IMR-90 (cell line): ENCODE data around the gene ZNF644. TPM values are rescaled to one million over a fixed set of nuclear protein-coding genes. Genes with fewer than 3 reads are reported as not detected.

Experiments
- ATAC-seq: fragments of 200-7000 bp; cut with Tn5 transposase; 2 replicates; pipeline ENCODE4 v1.9.1; 2020; ENCODE audit warnings: low read depth, mild to moderate bottlenecking, moderate library complexity
- BruUV-seq: library from RNA; stranded (reverse); fragments of 400-500 nt; replicated peaks from 2 replicates; lab custom pipeline; 2021; lab: Mats Ljungman, UMichigan
- CTCF ChIA-PET: fragments of 300-600 bp; formaldehyde crosslinking; extraction: SDS; loops from one replicate; lab custom pipeline; 2021; ENCODE audit warnings: antibody characterized with exemption; lab: Yijun Ruan, JAX
- POLR2A ChIA-PET: fragments of 300-600 bp; sonication (Branson Sonifier 250); formaldehyde crosslinking; loops from one replicate; lab custom pipeline; 2022; ENCODE audit warnings: antibody characterized with exemption; ENCODE audit not compliant: unreplicated experiment; lab: Charles Lee
- DNase-seq: peaks from one replicate; pipeline ENCODE4 v3.0.0; 2013
- H2AFZ ChIP-seq: replicated peaks from 2 replicates; pipeline ENCODE3; 2013; ENCODE audit warnings: low read length, mild to moderate bottlenecking; ENCODE audit not compliant: poor library complexity
- H2AK5ac ChIP-seq: 2 replicates; pipeline ENCODE4 v1.6.1; 2013; ENCODE audit warnings: low read depth, low read length, inconsistent platforms
- H2AK9ac ChIP-seq: replicated peaks from 2 replicates; pipeline ENCODE3; 2013; ENCODE audit warnings: mild to moderate bottlenecking, low read depth, low read length, moderate library complexity; ENCODE audit not compliant: poor library complexity
- H2BK120ac ChIP-seq: 2 replicates; pipeline ENCODE4 v1.6.1; 2013; ENCODE audit warnings: low read depth, low read length, inconsistent platforms
- H2BK15ac ChIP-seq: 3 replicates; pipeline ENCODE4 v1.6.1; 2013; ENCODE audit warnings: low read depth, low read length, inconsistent platforms
- H2BK20ac ChIP-seq: 2 replicates; pipeline ENCODE4 v1.6.1; 2013; ENCODE audit warnings: low read depth, mild to moderate bottlenecking, inconsistent platforms, low read length, moderate library complexity
- H2BK5ac ChIP-seq: 2 replicates; pipeline ENCODE4 v1.6.1; 2013; ENCODE audit warnings: mild to moderate bottlenecking, low read depth, low read length, inconsistent platforms; ENCODE audit not compliant: poor library complexity, severe bottlenecking
- H3K14ac ChIP-seq: replicated peaks from 2 replicates; pipeline ENCODE4 v1.6.1; 2013; ENCODE audit warnings: low read depth, low read length, inconsistent platforms
- H3K18ac ChIP-seq: 2 replicates; pipeline ENCODE4 v1.6.1; 2013; ENCODE audit warnings: low read depth, low read length, control low read depth
- H3K23ac ChIP-seq: 2 replicates; pipeline ENCODE4 v1.6.1; 2013; ENCODE audit warnings: low read depth, low read length, inconsistent platforms
- H3K27ac ChIP-seq: 2 replicates; pipeline ENCODE4 v1.5.1; 2013; ENCODE audit warnings: mild to moderate bottlenecking, control low read depth, low read length; ENCODE audit not compliant: insufficient read depth
- H3K27me3 ChIP-seq: 2 replicates; pipeline ENCODE4 v1.6.1; 2013; ENCODE audit warnings: low read length; ENCODE audit not compliant: control insufficient read depth, insufficient read depth
- H3K36me3 ChIP-seq: 2 replicates; pipeline ENCODE4 v1.6.1; 2013; ENCODE audit warnings: low read length, mixed read lengths; ENCODE audit not compliant: control insufficient read depth, insufficient read depth
- H3K4ac ChIP-seq: 2 replicates; pipeline ENCODE4 v1.6.1; 2013; ENCODE audit warnings: low read depth, low read length, inconsistent platforms
- H3K4me1 ChIP-seq: 2 replicates; pipeline ENCODE4 v1.6.1; 2013; ENCODE audit warnings: low read length, mixed read lengths; ENCODE audit not compliant: control insufficient read depth, insufficient read depth
- H3K4me2 ChIP-seq: 2 replicates; pipeline ENCODE4 v1.6.1; 2013; ENCODE audit warnings: low read depth, mild to moderate bottlenecking, control low read depth, low read length, moderate library complexity
- H3K4me3 ChIP-seq: 2 replicates; pipeline ENCODE4 v1.5.1; 2013; ENCODE audit warnings: low read depth, mild to moderate bottlenecking, control low read depth, low read length, moderate library complexity; ENCODE audit not compliant: insufficient read depth
- H3K56ac ChIP-seq: 2 replicates; pipeline ENCODE4 v1.6.1; 2013; ENCODE audit warnings: low read length, inconsistent platforms; ENCODE audit not compliant: insufficient read depth; ENCODE audit errors: extremely low read depth
- H3K79me1 ChIP-seq, 2 experiments: 2 replicates each; pipeline ENCODE4 v1.6.1; 2013; ENCODE audit warnings: low read length in 2 of 2, inconsistent platforms in 1 of 2, low read depth in 1 of 2
- H3K9ac ChIP-seq: 2 replicates; pipeline ENCODE4 v1.6.1; 2013; ENCODE audit warnings: low read depth, low read length, control low read depth
- H3K9me1 ChIP-seq: 2 replicates; pipeline ENCODE4 v1.6.1; 2013; ENCODE audit warnings: low read length, inconsistent platforms; ENCODE audit not compliant: insufficient read depth
- H3K9me3 ChIP-seq: 2 replicates; pipeline ENCODE4 v1.6.1; 2013; ENCODE audit warnings: low read length; ENCODE audit not compliant: control insufficient read depth, insufficient read depth
- H4K20me1 ChIP-seq: 2 replicates; pipeline ENCODE4 v1.6.1; 2013; ENCODE audit warnings: low read length, inconsistent platforms; ENCODE audit not compliant: insufficient read depth
- H4K5ac ChIP-seq: 2 replicates; pipeline ENCODE4 v1.6.1; 2013; ENCODE audit warnings: mild to moderate bottlenecking, low read depth, low read length, control low read depth
- H4K8ac ChIP-seq, 2 experiments: 2 replicates each; pipeline ENCODE4 v1.6.1; 2013; ENCODE audit warnings: low read depth in 2 of 2, low read length in 2 of 2, control low read depth in 1 of 2, inconsistent platforms in 1 of 2
- H4K91ac ChIP-seq: 2 replicates; pipeline ENCODE4 v1.6.1; 2013; ENCODE audit warnings: low read depth, low read length, inconsistent platforms; ENCODE audit not compliant: insufficient read depth
- BHLHE40 ChIP-seq: fragments of 150-350 bp; IDR thresholded peaks from 2 replicates; pipeline ENCODE4 v1.6.1; 2016; ENCODE audit warnings: mild to moderate bottlenecking, low read depth, low read length
- CEBPB ChIP-seq: IDR thresholded peaks from 2 replicates; pipeline ENCODE4 v1.6.1; 2012; ENCODE audit warnings: low read depth, low read length, improper control_type of control experiment
- CHD1 ChIP-seq: IDR thresholded peaks from 2 replicates; pipeline ENCODE4 v1.6.1; 2012; ENCODE audit warnings: low read depth, low read length, improper control_type of control experiment
- FOS ChIP-seq: fragments of 150-350 bp; IDR thresholded peaks from 2 replicates; pipeline ENCODE4 v1.6.1; 2016; ENCODE audit warnings: low read depth, low read length
- MAFK ChIP-seq: IDR thresholded peaks from 2 replicates; pipeline ENCODE4 v1.6.1; 2012; ENCODE audit warnings: low read depth, low read length, improper control_type of control experiment
- MAZ ChIP-seq: IDR thresholded peaks from 2 replicates; pipeline ENCODE4 v1.6.1; 2012; ENCODE audit warnings: low read depth, mild to moderate bottlenecking, low read length, improper control_type of control experiment, moderate library complexity, borderline replicate concordance
- MXI1 ChIP-seq: IDR thresholded peaks from 2 replicates; pipeline ENCODE4 v1.6.1; 2012; ENCODE audit warnings: low read depth, mild to moderate bottlenecking, low read length, moderate library complexity, borderline replicate concordance
- NFE2L2 ChIP-seq: fragments of 150-350 bp; IDR thresholded peaks from 2 replicates; pipeline ENCODE4 v1.6.1; 2016; ENCODE audit warnings: low read depth, mild to moderate bottlenecking, low read length
- POLR2A ChIP-seq: IDR thresholded peaks from 2 replicates; pipeline ENCODE4 v1.6.1; 2012; ENCODE audit warnings: mild to moderate bottlenecking, low read depth, low read length
- RAD21 ChIP-seq: IDR thresholded peaks from 2 replicates; pipeline ENCODE4 v1.6.1; 2012; ENCODE audit warnings: low read length, improper control_type of control experiment
- RCOR1 ChIP-seq: IDR thresholded peaks from 2 replicates; pipeline ENCODE4 v1.6.1; 2012; ENCODE audit warnings: mild to moderate bottlenecking, low read length, improper control_type of control experiment; ENCODE audit not compliant: insufficient replicate concordance
- RFX5 ChIP-seq: IDR thresholded peaks from 2 replicates; pipeline ENCODE4 v1.8.0; 2012; ENCODE audit warnings: low read depth, mild to moderate bottlenecking, low read length, moderate library complexity
- SMC3 ChIP-seq: fragments of 150-350 bp; IDR thresholded peaks from 2 replicates; pipeline ENCODE4 v1.6.1; 2016; ENCODE audit warnings: low read depth, mild to moderate bottlenecking, antibody characterized with exemption, low read length, moderate library complexity
- WGBS, 2 experiments: methylation state at CpG; one replicate each; pipeline versions ENCODE4 v1.1.5 to v1.1.7; 2013; ENCODE audit warnings: missing lambda C conversion rate in 2 of 2; ENCODE audit not compliant: insufficient read length in 1 of 2; ENCODE audit errors: extremely low coverage in 2 of 2; 5-methylcytosine and 5-hydroxymethylcytosine counted together
- dilution Hi-C: fragments of 300-500 bp; cut with HindIII; formaldehyde crosslinking; loops from one replicate; pipeline ENCODE4 v1.14.3; 2018; ENCODE audit warnings: low sequenced_read_pairs; ENCODE audit not compliant: unreplicated experiment
- in situ Hi-C: fragments of 300-500 bp; cut with MboI; formaldehyde crosslinking; loops from 3 replicates; pipeline ENCODE4 v1.14.3; 2019; ENCODE audit warnings: low sequenced_read_pairs, inconsistent platforms, mixed read lengths
- intact Hi-C: fragments of 100-400 bp; cut with micrococcal nuclease; formaldehyde crosslinking; loops from 2 replicates; pipeline ENCODE4 v1.10.0; 2022
- polyA plus RNA-seq, 3 experiments: library from polyadenylated mRNA; depleted of rRNA; stranded (reverse); fragments of >200 nt; gene quantifications; 2 replicates each; pipeline ENCODE4 v1.2.3, GENCODE V29; 2012; ENCODE audit warnings: low replicate concordance in 1 of 3
- total RNA-seq: library from RNA; depleted of rRNA; stranded (reverse); fragments of >200 nt; gene quantifications from 2 replicates; pipeline ENCODE4 v1.2.3, GENCODE V29; 2012
- TF ChIP-seq, protein P1 (sequence below): fragments of 150-350 bp; IDR thresholded peaks from 2 replicates; pipeline ENCODE4 v1.6.1; 2016; ENCODE audit warnings: low read depth, mild to moderate bottlenecking, low read length, moderate library complexity, borderline replicate concordance
- TF ChIP-seq, protein P2 (sequence below): fragments of 150-350 bp; IDR thresholded peaks from 2 replicates; pipeline ENCODE4 v1.6.1; 2017; ENCODE audit warnings: mild to moderate bottlenecking, antibody characterized with exemption, low read length, low read depth
- TF ChIP-seq, protein P3 (sequence below): conservative IDR thresholded peaks from 2 replicates; pipeline ENCODE4 v1.5.1; 2012; ENCODE audit warnings: mild to moderate bottlenecking, low read depth, low read length, improper control_type of control experiment

ZNF644 gene
- total and polyA plus RNA-seq, 2 of the 4 experiments (the other 2 are of a cell fraction): 9.0 to 45.3 TPM

DNA sequence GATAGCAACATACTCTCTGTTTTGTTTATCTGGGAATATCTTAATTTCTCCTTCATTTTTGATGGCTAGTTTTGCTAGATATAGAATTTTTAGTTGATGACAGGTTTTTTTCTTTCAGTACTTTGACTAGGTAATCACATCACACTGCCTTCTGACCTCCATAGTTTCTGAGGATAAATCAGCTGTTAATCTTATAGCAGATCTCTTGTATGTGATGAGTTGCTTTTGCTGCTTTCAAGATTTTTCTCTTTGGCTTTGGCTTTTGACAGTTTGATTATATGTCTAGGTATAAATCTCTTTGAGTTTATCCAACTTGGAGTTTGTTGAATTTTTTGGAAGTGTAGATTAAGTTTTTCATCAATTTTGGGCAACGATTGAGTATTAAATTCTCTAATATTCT is 142.6 kb downstream of the ZNF644 start:
- no TSS peak for BruUV-seq
- Histone ChIP-seq H3K36me3 (no peaks in the 10 kb centered on the region), H3K9me1 (no peaks in the 10 kb centered on the region), H2AK5ac (no peak overlapping the region), H4K5ac (no peak overlapping the region), H3K4me1 (no peaks in the 10 kb centered on the region), H3K79me1 (no peaks in the 10 kb centered on the region), H3K4ac (no peak overlapping the region), H4K20me1 (no peaks in the 10 kb centered on the region), H4K91ac (no peak overlapping the region), H2AK9ac (no peak overlapping the region), H2BK5ac (no peak overlapping the region), H4K8ac (no peak overlapping the region), H2BK15ac (no peak overlapping the region), H3K4me2 (no peak overlapping the region), H3K14ac (no peak overlapping the region), H2BK120ac (no peak overlapping the region), H3K9ac (no peak overlapping the region), H3K9me3 (peaks cover 4% of the 10 kb centered on the region), H2BK20ac (no peak overlapping the region), H3K56ac (no peak overlapping the region), H3K23ac (no peak overlapping the region), H3K27me3 (no peaks in the 10 kb centered on the region), H3K18ac (no peak overlapping the region), H2AFZ (no peak overlapping the region), H3K27ac (no peak overlapping the region), H3K4me3 (no peak overlapping the region)
- CTCF ChIA-PET: no interaction called here
- dilution Hi-C loops (no loop called here), in situ Hi-C loops (no loop called here), intact Hi-C loops (no loop called here)
- DNase-seq (peak; percentile 7), ATAC-seq (no peak)
- POLR2A ChIA-PET: no interaction called here
- no CpG with 5 or more reads among the region's 1 CpG for WGBS, 2 experiments
- TF ChIP-seq, protein P1, sequence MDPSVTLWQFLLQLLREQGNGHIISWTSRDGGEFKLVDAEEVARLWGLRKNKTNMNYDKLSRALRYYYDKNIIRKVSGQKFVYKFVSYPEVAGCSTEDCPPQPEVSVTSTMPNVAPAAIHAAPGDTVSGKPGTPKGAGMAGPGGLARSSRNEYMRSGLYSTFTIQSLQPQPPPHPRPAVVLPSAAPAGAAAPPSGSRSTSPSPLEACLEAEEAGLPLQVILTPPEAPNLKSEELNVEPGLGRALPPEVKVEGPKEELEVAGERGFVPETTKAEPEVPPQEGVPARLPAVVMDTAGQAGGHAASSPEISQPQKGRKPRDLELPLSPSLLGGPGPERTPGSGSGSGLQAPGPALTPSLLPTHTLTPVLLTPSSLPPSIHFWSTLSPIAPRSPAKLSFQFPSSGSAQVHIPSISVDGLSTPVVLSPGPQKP: no peak
- no peak for TF ChIP-seq POLR2A
- TF ChIP-seq RCOR1: no peak
- TF ChIP-seq, protein P2, sequence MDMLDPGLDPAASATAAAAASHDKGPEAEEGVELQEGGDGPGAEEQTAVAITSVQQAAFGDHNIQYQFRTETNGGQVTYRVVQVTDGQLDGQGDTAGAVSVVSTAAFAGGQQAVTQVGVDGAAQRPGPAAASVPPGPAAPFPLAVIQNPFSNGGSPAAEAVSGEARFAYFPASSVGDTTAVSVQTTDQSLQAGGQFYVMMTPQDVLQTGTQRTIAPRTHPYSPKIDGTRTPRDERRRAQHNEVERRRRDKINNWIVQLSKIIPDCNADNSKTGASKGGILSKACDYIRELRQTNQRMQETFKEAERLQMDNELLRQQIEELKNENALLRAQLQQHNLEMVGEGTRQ: no peak
- no peak for TF ChIP-seq RAD21
- no peak for TF ChIP-seq FOS
- TF ChIP-seq CHD1: no peak
- no peak for TF ChIP-seq BHLHE40
- TF ChIP-seq CEBPB: no peak
- TF ChIP-seq NFE2L2: no peak
- TF ChIP-seq SMC3: no peak
- TF ChIP-seq MAZ: no peak
- TF ChIP-seq RFX5: no peak
- TF ChIP-seq MAFK: no peak
- TF ChIP-seq, protein P3, sequence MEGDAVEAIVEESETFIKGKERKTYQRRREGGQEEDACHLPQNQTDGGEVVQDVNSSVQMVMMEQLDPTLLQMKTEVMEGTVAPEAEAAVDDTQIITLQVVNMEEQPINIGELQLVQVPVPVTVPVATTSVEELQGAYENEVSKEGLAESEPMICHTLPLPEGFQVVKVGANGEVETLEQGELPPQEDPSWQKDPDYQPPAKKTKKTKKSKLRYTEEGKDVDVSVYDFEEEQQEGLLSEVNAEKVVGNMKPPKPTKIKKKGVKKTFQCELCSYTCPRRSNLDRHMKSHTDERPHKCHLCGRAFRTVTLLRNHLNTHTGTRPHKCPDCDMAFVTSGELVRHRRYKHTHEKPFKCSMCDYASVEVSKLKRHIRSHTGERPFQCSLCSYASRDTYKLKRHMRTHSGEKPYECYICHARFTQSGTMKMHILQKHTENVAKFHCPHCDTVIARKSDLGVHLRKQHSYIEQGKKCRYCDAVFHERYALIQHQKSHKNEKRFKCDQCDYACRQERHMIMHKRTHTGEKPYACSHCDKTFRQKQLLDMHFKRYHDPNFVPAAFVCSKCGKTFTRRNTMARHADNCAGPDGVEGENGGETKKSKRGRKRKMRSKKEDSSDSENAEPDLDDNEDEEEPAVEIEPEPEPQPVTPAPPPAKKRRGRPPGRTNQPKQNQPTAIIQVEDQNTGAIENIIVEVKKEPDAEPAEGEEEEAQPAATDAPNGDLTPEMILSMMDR: no peak
- TF ChIP-seq MXI1: no peak
